ENCODE data around the gene LRRC59. TPM values are rescaled to one million over a fixed set of nuclear protein-coding genes. Genes with fewer than 3 reads are reported as not detected.

Gene LRRC59
- total and polyA plus RNA-seq, 2 donors (not counting 1 experiment from before 2014, with no cell fraction given) = 27.7 to 31.2 TPM

GRCh38 chr17:50379351-50380132, 17.8 kb downstream of the LRRC59 start:
- 97% methylated on average over 5 of the region's 6 CpGs for WGBS (ENCODE audit: insufficient coverage)
- Histone ChIP-seq H3K36me3 (replicated peaks in 1 of 2; ENCODE audit: control extremely low read depth in 1 of 2, control insufficient read depth in 1 of 2, extremely low read depth in 1 of 2, insufficient read depth in 2 of 2, low read length in 1 of 2) (peaks cover 10 to 37% of the 10 kb centered on the region in 2 experiments), H3K4me2 (replicated peaks; ENCODE audit: low read depth, low read length, poor library complexity, severe bottlenecking) (no peak overlapping the region), H3K79me2 (ENCODE audit: control insufficient read depth, insufficient read depth, low read length) (no peaks in the 10 kb centered on the region), H3K4me3 (ENCODE audit: control extremely low read depth in 1 of 5, extremely low read depth in 1 of 5, insufficient read depth in 1 of 5, low read depth in 2 of 5, low read length in 4 of 5) (no peak overlapping the region), H3K27ac (ENCODE audit: low read length in 2 of 2) (no peak overlapping the region), H3K27me3 (replicated peaks in 1 of 4; ENCODE audit: control extremely low read depth in 1 of 4, control insufficient read depth in 3 of 4, insufficient read depth in 4 of 4, low read length in 3 of 4) (no peaks in the 10 kb centered on the region), H4K20me1 (ENCODE audit: control insufficient read depth, insufficient read depth, low read length, poor library complexity, severe bottlenecking) (no peaks in the 10 kb centered on the region), H3K4me1 (ENCODE audit: control insufficient read depth in 2 of 2, insufficient read depth in 2 of 2, low read length in 2 of 2) (no peaks in the 10 kb centered on the region), H3K9ac (ENCODE audit: low read length) (no peak overlapping the region), H2AFZ (ENCODE audit: insufficient read depth, low read depth, low read length, poor library complexity, severe bottlenecking) (no peak overlapping the region), H3K9me3 (ENCODE audit: control extremely low read depth in 1 of 3, control insufficient read depth in 2 of 3, insufficient read depth in 1 of 3, low read length in 2 of 3) (no peaks in the 10 kb centered on the region)
- H3K27ac Mint-ChIP-seq = no peak overlapping the region
- no peaks in the 10 kb centered on the region for H3K27me3 Mint-ChIP-seq
- no peak overlapping the region for H3K4me3 Mint-ChIP-seq
- H3K4me1 Mint-ChIP-seq = no peaks in the 10 kb centered on the region
- no peaks in the 10 kb centered on the region for H3K9me3 Mint-ChIP-seq (ENCODE audit: insufficient read depth)
- ATAC-seq (ENCODE audit: low read depth) (no peak), DNase-seq (no peak)
- TF ChIP-seq EZH2 (IDR thresholded peaks at IDR 0.05; ENCODE audit: borderline replicate concordance, insufficient read depth, low read depth, low read length, poor library complexity, severe bottlenecking) (no peak), CTCF (IDR thresholded peaks at IDR 0.05) (no peak)
- ChIA-PET POLR2A (no interaction called here), CTCF (interaction anchor here (1.6 to 3.3 kb wide), 2 partner anchors 17 to 21 kb away, joined by 3 to 15 read pairs; no protein-coding TSS in a partner anchor)
- intact Hi-C loops (cut with micrococcal nuclease) = loop anchor here (10.0 kb wide), 2 partner anchors 45 to 285 kb away; partner anchors contain the start of genes ACSF2 and PDK2

DNA sequence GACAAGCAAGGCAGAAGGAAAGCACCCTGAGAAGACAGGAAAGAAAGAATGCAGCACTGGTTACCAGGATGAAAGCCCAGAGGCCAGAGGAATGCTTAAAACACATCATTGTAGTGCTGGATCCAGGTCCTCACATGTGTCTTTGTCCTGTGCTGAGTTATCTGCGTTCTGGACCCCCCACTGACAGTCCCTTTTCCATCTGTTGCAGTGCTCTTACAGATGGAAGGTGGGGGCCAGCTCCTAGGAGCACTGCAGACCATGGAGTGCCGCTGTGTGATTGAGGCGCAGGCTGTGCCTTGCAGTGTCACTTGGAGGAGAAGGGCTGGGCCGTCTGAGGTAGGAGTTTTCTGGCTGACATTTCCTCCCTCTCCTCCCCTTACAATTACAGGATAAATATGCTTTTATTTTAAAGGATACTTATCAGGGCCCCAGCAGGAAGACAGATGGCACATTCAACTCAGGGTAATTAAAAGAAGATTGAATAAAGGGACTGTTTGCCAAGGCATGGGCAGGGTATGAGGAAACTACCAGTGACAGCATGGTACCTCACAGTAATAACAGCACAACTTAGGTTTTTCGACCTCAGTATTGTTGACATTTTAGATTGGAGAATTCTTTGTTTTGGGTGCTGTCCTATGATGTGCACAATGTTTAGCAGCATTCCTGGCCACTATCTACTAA, 21.3 kb downstream of the LRRC59 start:
- H3K4me1 Mint-ChIP-seq = peaks cover 21% of the 10 kb centered on the region
- CTCF ChIA-PET = no interaction called here
- WGBS (ENCODE audit: insufficient coverage) = 100% methylated on average over 1 of the region's 5 CpGs

More for the DNA sequence above, 21.3 kb downstream of the LRRC59 start:
- POLR2A ChIA-PET = no interaction called here
- no peak for TF ChIP-seq EZH2 (IDR thresholded peaks at IDR 0.05; ENCODE audit: borderline replicate concordance, insufficient read depth, low read depth, low read length, poor library complexity, severe bottlenecking)
- TF ChIP-seq CTCF (IDR thresholded peaks at IDR 0.05) = no peak
- intact Hi-C loops (cut with micrococcal nuclease) = loop anchor here (10.0 kb wide), 2 partner anchors 49 to 281 kb away; partner anchors contain the start of genes ACSF2 and PDK2
- Histone ChIP-seq H3K36me3 (replicated peaks in 1 of 2; ENCODE audit: control extremely low read depth in 1 of 2, control insufficient read depth in 1 of 2, extremely low read depth in 1 of 2, insufficient read depth in 2 of 2, low read length in 1 of 2) (peaks cover 2 to 4% of the 10 kb centered on the region in 2 experiments), H2AFZ (ENCODE audit: insufficient read depth, low read depth, low read length, poor library complexity, severe bottlenecking) (no peak overlapping the region), H3K4me1 (ENCODE audit: control insufficient read depth in 2 of 2, insufficient read depth in 2 of 2, low read length in 2 of 2) (peaks cover 14 to 19% of the 10 kb centered on the region in 2 donors), H3K4me3 (ENCODE audit: control extremely low read depth in 1 of 5, extremely low read depth in 1 of 5, insufficient read depth in 1 of 5, low read depth in 2 of 5, low read length in 4 of 5) (no peak overlapping the region), H3K9ac (ENCODE audit: low read length) (no peak overlapping the region), H3K27me3 (replicated peaks in 1 of 4; ENCODE audit: control extremely low read depth in 1 of 4, control insufficient read depth in 3 of 4, insufficient read depth in 4 of 4, low read length in 3 of 4) (no peaks in the 10 kb centered on the region), H3K9me3 (ENCODE audit: control extremely low read depth in 1 of 3, control insufficient read depth in 2 of 3, insufficient read depth in 1 of 3, low read length in 2 of 3) (no peaks in the 10 kb centered on the region), H4K20me1 (ENCODE audit: control insufficient read depth, insufficient read depth, low read length, poor library complexity, severe bottlenecking) (peaks cover 10% of the 10 kb centered on the region), H3K27ac (ENCODE audit: low read length in 2 of 2) (no peak overlapping the region), H3K4me2 (replicated peaks; ENCODE audit: low read depth, low read length, poor library complexity, severe bottlenecking) (no peak overlapping the region), H3K79me2 (ENCODE audit: control insufficient read depth, insufficient read depth, low read length) (peaks cover 21% of the 10 kb centered on the region)
- Mint-ChIP-seq H3K4me3 (no peak overlapping the region), H3K27ac (no peak overlapping the region), H3K9me3 (ENCODE audit: insufficient read depth) (no peaks in the 10 kb centered on the region), H3K27me3 (no peaks in the 10 kb centered on the region)
- no peak for DNase-seq
- ATAC-seq (ENCODE audit: low read depth) = no peak

Data from B cell (primary cell).